Fibroblast of skin of scalp (primary cell): Measurements from ENCODE around the gene FGFRL1.

Experiments used
- DNase-seq: peaks from one replicate; pipeline ENCODE4 v3.0.0-alpha.2; 2013

FGFRL1 gene

GRCh38 chr4:1009542-1010394 lies 1.7 kb upstream of the FGFRL1 start:
- DNase-seq = peak; percentile 69

- peak; percentile 76 for DNase-seq
Observed at GRCh38 chr4:1010395-1011021, 918 bp upstream of the FGFRL1 start.

DNA sequence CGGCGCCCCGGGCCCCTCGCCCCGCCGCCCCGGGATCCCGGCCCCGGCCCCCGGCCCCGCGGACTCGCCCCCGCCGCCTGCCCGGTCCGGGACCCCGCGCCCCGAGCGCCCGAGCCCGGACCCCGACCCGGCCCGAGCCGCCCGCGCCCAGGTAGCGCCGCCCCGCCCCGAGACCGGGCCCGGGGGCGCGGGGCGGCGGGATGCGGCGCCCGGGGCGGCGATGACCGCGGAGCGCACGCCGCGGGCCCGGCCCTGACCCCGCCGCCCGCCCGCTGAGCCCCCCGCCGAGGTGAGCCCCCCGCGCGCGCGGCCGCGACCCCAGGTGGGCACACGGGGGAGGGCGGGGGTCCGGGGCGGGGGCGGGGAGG lies 224 bp downstream of the FGFRL1 start:
- no peak for DNase-seq

- DNase-seq = peak; percentile 23
Observed at GRCh38 chr4:1012034-1012739, 761 bp downstream of the FGFRL1 start.

- DNase-seq = no peak
Observed at GRCh38 chr4:1013225-1014073, 2.0 kb downstream of the FGFRL1 start.

DNA sequence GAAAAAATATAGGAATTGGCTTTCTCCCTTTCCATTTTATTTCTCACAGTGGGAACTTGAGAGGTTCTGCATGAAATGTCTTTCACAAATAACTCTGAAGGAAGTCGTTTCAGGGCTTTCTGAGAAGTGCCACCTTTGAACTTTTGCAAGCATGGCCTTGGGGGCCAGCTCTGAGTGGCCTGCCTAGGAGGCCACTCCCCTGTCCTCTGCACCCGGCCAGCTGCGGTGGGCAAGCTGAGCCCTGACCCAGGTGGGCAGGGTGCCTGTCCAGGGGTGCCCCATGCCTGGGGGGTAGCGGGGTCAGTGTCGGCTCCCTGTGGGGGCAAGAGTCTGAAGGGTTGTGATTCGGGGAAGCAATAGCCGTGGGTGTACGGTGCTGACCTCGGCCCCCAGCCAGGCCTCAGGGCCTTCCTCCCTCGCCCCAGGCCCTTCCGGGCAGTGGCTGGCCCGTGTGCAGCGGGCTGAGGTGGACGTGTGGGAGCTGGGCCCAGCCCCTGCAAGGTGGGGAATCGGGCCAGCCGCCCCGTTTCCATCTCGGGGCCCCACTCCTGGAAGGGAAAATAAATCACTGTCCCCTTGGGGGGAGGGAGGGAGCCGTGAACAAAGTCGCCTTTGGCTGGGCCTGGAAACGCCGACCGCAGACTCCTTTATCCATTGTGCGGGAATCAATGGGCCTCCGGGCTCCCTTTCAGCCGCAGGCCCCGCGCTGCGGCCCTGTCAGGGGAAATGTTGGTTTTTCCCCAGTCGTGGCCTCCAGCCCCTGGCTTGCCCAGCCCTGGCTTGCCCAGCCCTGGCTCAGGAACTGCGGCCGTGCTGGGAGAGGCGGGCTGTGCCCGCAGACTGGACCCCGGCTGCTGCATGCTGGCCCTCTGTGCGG lies 3.1 kb downstream of the FGFRL1 start:
- DNase-seq = no peak

GRCh38 chr4:1015179-1015578 lies 3.8 kb downstream of the FGFRL1 start:
- no peak for DNase-seq

DNA sequence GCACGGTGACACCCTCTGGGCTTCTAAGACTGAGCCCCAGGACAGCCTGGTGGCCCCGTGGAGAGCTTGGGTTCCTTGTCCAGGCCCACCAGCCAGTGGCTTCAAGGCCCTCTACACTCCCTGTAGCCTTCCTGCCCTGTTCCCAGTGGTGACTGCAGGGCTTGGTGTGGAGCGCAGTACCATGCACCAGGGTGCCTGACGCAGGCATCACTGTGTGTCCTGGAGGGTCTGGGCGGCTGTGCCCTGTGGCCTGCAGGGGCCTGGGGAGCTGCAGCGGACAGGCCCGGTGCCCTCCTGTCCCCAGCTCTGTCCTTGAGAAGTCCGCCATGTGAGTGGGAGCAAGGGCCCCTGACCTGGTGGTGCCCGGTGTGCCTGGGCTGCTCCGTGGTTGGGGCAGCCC lies 4.3 kb downstream of the FGFRL1 start:
- no peak for DNase-seq

DNA sequence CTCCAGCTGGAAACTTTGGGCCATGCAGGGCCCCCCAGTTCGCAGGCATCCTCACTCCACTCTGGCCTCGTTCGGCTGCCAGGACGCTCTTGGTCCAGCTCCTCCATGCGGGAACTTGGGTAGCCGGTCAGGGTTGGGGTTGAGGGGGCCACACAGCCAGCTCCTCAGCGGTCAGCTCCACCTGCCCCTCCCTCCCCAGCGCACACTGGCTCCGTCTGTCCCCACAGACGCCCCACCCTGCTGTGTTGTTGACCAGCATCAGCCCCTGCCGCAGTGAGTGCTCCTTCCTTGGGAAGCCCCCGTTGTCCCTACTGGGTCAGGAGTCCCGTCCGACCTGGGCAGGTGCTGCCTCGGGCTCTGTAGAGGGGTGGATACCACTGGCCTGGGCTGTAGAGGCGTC lies 5.8 kb downstream of the FGFRL1 start:
- no peak for DNase-seq

GRCh38 chr4:1017706-1018105 lies 6.3 kb downstream of the FGFRL1 start:
- no peak for DNase-seq

DNA sequence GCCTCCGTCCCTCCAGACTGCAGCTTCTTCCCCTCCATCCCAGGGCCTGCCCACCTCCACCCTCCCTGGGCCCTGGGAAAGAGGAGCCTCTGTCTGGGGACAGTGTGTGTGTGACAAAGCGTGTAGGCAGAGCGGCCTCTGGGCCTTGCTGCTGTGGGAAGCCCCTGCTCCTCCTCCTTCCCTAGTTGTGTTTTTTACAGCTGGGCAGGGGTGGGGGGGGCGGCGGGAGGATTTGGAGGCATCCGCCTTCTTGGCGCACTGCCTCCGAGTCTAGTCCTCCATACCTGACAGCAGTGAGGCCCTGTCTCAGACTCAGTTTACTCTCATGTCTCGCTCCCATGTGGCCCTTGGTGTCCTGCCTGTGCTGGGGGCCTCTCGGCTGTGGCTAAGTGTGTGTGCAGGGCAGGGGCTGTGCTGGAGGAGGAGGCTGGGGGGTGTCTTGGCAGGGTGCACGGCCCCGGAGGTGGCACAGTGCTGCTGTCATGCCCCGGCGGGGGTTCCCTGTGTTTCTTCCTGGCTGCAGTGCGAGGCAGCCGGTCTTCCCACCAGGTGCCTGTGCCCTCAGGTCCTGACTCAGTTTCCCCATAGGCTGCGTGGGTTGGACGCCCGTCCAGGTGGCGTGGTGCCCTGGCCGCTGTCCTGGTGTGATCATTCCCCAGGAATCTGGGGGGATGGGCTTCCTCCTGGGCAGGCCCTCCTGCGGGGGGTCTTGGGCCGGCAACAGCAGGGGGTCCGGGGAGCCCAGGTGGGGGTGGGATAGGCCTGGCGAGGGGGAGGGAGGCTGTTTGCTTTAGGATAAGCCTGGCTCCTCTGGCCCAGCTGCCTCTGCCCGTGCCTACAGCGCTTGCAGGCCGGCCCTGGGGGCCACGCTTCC lies 7.0 kb downstream of the FGFRL1 start:
- DNase-seq = peak; percentile 35

DNA sequence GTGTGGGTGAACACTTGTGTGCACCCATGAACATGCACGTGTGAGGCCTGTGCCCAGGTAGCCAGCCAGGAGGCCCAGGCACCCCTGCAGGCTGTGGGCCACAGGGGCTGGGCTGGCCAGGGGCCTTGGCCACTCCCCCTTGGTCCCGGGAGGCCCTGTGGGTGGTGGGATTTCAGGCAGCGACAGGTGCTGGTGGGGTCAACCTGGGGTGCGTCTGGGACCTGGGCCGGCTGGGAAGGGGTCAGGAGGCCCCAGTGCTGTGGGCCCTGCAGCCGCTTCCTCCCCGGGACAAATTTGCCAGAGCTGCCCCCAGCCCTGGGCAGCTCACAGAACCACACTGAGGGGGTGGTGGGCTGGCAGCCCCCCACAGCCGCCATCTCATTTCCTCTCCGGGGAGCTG lies 7.9 kb downstream of the FGFRL1 start:
- no peak for DNase-seq

- peak; percentile 39 for DNase-seq
Observed at GRCh38 chr4:1019729-1020470, 8.5 kb downstream of the FGFRL1 start.

DNA sequence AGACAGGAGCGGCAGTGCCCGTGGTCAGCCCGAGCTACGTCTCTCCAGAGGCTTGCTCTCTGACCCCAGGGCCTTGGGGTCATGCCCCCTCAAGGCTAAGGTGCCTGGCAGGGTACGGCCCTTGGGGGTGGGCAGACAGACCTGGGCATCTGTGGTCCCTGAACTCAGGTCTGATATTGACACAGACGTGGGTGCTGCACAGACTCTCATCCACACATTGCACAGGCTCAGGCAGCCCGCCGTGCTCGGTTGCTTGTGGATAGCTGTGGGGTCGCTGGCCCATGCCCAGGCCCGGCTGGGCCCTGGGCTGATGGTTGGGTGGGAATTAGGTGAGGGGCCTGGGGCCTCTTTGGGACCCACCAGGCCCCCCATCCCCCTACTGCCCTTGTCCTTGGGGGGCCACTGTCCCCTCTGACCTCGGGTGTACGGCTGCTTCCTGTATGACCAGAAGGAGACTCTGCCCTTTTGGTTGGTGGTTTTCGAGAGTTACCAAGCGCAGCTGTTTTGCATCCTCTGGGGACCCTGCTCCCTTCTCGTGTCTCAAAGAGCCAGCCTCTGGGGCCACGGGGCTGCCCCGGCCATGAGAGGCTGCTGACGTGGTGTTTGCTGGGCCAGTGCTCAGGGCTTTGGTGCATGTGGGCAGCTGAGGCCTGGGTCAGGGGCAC lies 10.1 kb downstream of the FGFRL1 start:
- DNase-seq = no peak

GRCh38 chr4:1022051-1022738 lies 10.8 kb downstream of the FGFRL1 start:
- DNase-seq = no peak

GRCh38 chr4:1022739-1023066 lies 11.3 kb downstream of the FGFRL1 start:
- DNase-seq = no peak

DNA sequence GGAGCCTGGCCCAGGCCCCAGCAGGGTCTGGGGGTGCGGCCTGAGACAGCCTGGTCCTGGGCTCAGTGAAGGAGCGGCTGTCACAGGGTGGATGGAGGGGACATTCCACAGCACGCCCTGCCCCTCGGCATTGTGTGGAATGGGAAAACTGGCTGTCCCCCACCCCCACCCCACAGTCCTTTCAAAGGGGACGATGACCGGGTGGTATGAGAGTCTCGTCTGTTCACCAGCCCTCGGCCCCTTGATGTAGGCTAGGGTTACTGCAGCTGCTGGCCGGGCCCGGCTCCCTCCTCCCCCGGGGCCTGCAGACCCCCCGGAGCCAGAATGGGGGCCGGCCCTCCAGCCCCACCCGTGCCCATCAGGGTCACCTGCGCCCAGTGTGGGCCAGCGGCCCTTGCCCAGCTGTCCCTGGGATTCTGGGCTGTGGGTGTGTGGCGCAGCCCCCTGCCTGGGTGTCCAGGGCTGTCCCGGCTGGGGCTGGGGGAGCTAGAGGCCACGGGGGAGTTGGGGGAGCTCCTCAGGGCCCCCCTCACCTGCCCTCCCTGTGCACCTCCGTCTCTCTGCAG lies 11.7 kb downstream of the FGFRL1 start:
- no peak for DNase-seq
